ENCODE data around the gene ARHGEF10L.

DNA sequence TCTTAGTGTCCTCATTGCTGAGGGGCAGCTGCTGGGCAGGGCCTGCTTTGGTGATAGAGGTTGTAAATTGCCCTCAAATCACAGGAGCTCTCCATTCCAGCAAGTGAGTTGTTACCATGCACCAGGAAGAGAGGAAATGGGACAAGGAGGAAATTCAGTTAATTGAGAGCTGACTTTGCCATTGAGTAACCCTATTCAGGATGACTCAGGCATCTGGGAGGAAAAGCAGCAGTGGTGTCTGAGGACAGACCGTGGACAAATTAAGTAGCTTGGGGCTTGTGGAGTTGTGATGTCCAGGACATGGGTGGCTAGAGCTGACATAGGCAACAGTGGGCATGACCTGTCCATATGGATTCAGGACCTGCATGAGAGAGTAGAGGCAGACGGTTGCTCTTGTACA is 5.9 kb downstream of the ARHGEF10L start:
- TF ChIP-seq, protein P1, sequence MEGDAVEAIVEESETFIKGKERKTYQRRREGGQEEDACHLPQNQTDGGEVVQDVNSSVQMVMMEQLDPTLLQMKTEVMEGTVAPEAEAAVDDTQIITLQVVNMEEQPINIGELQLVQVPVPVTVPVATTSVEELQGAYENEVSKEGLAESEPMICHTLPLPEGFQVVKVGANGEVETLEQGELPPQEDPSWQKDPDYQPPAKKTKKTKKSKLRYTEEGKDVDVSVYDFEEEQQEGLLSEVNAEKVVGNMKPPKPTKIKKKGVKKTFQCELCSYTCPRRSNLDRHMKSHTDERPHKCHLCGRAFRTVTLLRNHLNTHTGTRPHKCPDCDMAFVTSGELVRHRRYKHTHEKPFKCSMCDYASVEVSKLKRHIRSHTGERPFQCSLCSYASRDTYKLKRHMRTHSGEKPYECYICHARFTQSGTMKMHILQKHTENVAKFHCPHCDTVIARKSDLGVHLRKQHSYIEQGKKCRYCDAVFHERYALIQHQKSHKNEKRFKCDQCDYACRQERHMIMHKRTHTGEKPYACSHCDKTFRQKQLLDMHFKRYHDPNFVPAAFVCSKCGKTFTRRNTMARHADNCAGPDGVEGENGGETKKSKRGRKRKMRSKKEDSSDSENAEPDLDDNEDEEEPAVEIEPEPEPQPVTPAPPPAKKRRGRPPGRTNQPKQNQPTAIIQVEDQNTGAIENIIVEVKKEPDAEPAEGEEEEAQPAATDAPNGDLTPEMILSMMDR (conservative IDR thresholded peaks at IDR 0.05; ENCODE audit: low read depth, low read length), result no peak
- no peak for TF ChIP-seq EZH2 (IDR thresholded peaks at IDR 0.05; ENCODE audit: borderline replicate concordance, low read depth, low read length, poor library complexity, severe bottlenecking)
